ENCODE data around the gene ATXN7L2.

DNA sequence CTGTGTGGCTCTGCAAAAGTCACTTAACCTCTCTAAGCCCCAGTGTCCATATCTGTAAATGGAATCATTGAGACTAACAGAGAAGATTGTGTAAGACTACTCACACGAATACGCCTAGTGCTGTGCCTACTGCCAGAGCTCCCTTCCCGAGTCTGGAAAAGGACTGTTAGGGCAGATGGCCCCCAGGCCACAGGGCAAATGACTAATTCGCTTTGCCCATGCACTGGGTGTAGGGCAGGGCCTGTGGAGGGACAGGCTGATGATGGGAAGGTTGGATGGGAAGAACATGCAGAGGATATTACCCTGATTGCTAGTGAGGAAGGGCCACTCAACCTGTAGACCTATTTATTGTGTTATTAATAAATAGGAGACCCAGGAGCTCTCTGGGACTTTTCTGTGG lies 51.8 kb downstream of the ATXN7L2 start:
- TF ChIP-seq POLR2A (IDR thresholded peaks at IDR 0.05; ENCODE audit: low read length) (no peak), GATA1 (IDR thresholded peaks at IDR 0.05; ENCODE audit: low read depth, low read length) (no peak)
